GM21526 (cell line): ENCODE measurements around the gene FGF7.
"Not testable (repeated sequence)": the region's sequence is repeated elsewhere in the genome, so short reads cannot be mapped to it uniquely, and the experiment has no call there.

ENCODE experiments used
- ATAC-seq: cut with Tn5 transposase; IDR thresholded peaks from one replicate; pipeline ENCODE4 v1.9.1; 2021; ENCODE audit warnings: moderate library complexity; ENCODE audit not compliant: unreplicated experiment, low FRiP score

Gene FGF7

GRCh38 chr15:49423021-49423420 lies at the start of gene FGF7:
Gene FGF7 (plus strand): TSS chr15:49423242. CDS start chr15:49424298, 1,056 bp downstream.
- ATAC-seq, result no peak

- no peak for ATAC-seq
Observed at GRCh38 chr15:49379996-49380395, 43.0 kb upstream of the FGF7 start.

DNA sequence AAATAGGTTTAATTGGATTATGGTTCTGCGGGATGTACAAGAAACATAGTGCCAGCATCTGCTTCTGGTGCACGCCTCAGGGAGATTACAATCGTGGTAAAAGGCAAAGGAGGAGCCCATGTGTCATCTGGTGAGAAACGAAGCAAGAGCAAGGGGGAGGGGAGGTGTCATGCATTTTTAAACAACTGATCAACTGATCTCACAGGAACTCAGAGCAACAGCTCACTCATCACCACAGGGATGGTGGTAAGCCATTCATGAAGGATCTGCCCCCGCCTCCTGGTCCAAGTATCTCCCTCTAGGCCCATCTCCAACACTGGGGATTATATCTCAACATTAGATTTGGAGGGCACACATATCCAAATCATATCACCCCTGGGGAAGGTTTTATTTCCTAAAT lies 42.1 kb upstream of the FGF7 start:
- no peak for ATAC-seq

DNA sequence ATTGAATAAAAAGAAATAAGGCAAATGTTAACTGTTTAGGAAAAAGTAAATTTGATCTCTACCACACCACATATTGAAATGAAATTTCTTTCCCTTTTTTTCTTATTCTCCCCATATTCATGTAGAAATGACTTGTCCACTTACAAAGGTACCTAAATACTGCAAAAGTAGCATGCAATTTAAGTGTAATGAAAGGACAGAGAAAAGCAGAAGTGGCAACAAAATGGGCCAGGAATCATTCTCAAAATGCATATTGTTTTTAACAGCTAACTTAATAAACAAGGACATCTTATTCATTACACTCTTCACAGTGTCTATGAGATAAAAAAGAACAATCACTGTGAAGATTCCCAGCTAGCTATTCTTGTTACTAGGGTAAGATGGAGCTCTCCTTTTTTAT lies 40.6 kb upstream of the FGF7 start:
- ATAC-seq, result no peak

GRCh38 chr15:49383266-49383665 lies 39.8 kb upstream of the FGF7 start:
- no peak for ATAC-seq

GRCh38 chr15:49387471-49387870 lies 35.6 kb upstream of the FGF7 start:
- ATAC-seq, result no peak

- ATAC-seq, result not testable (repeated sequence)
Observed at GRCh38 chr15:49402515-49403296, 20.3 kb upstream of the FGF7 start.

DNA sequence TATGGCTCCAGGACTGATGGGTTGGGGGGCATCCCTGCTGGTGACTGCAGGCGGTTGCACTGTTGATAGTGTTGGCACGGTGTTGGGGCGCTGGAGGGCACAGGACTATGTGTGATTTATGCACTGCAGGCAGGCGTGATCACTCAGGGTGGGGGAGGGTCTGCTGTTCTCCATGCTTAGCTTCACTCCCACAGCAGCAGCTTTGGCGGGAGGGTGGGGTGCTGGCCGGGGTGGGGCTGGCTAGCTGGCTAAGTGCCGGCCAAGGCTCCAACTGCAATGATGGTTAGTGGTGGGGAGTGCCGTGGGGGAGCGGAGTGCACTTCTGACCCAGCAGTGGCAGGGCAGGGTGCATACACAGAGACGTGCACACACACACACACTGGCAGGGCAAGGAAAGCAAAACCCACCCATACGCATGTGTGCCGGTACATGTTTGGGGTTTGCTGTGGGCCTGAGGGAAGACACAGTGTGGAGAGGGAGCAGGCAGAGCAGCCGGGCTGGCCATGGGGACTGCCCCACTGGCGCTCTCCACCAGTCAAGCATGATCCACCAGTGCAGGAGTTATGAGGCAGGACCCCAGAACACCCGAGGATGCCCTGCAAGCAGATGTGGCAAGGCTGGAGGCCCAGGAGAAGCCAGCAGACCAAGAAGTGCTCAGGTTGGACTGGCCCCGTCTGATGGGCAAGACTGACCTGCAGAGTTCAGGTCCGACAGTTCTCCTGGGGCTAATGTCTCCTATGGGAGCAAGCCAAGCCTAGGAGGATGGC lies 16.5 kb upstream of the FGF7 start:
- no peak for ATAC-seq

- ATAC-seq, result no peak
Observed at GRCh38 chr15:49410641-49411040, 12.4 kb upstream of the FGF7 start.

DNA sequence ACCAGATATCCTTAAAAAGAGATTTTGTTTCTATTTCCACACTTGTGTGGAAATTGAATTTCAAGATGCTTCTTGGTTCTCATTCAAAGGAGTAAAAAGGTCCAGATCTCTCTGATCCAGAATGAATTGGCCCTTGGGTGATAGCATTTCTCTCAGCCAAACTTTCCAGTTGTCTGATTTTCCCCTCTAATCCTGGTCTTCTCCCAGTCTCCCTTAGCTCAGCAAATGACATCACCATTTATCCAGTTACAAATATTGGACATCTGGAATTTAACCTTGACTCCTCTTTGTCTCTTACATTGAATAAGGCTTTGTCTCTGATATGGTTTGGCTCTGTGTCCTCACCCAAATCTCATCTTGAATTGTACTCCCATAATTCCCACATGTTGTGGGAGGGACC lies 10.2 kb upstream of the FGF7 start:
- no peak for ATAC-seq

DNA sequence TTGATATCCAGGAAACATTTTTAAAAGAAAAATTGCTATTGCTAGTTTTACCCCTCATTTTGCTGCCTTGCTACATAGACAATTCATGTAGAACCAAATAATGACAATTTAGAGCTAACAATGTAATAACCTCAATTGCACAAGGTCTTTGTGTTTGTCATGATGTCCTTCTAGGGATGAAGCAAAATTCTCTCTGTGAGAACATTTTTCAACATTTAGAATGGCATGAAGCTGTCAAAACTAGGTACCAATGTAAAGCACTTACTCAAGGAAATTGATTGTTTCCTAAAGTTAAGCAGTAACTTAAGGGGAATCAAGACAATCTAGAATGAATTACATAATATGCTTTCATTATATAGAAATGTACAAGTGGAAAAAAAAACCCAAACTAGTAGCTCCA lies 7.9 kb upstream of the FGF7 start:
- no peak for ATAC-seq

- ATAC-seq, result no peak
Observed at GRCh38 chr15:49415638-49416037, 7.4 kb upstream of the FGF7 start.

- no peak for ATAC-seq
Observed at GRCh38 chr15:49418811-49419210, 4.2 kb upstream of the FGF7 start.

DNA sequence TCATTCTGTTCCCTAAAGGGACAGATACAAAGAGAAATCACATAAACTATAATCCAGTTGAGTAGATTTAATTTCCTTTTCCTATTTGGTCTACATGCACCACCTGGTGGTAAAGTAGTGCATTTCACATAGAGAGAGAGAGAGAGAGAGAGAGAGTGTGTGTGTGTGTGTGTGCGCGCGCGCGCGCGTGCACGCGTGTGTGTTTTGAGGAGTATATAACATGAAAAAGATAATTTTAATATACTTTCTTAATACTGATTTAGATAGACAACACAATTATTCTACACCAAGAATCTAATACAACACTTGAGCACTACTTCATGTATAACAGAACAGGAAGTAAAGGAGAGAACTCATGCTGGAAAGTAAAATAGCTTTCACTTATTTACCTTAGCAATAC lies 1.1 kb upstream of the FGF7 start:
- no peak for ATAC-seq

GRCh38 chr15:49423901-49424550 lies 984 bp downstream of the FGF7 start:
- ATAC-seq, result no peak

- no peak for ATAC-seq
Observed at GRCh38 chr15:49424954-49425353, 1.9 kb downstream of the FGF7 start.

- ATAC-seq, result no peak
Observed at GRCh38 chr15:49427372-49427771, 4.3 kb downstream of the FGF7 start.

DNA sequence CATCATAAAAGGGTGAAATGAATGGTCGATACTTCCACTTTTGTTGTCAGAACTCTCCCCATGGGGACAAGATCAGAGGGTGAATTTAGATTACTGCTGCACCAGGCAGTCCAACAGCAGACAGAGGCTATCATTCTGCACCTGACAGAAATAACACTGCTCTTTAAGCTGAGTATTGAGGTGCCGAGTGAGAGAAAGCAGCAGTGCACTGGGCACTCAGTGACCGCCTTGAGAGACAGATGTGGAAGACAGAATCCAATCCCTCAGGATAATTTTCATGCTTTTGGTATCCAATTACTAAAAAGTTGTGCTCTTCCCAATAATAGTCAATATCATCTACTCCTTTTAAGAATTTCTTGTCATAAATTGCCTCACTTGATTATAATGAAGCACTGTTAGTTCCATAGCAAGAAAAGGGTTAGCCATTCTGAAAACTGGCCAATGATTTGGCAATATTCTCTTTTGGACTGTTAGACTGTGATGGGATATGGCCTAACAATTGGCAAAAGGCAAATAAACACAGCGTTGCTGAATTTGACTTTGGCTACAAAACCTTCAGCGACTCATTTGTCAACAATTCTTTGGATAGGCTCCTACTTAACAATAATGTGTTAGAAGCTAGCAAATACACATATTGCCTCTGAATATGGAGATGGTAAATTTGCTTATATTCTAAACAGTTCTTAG lies 5.5 kb downstream of the FGF7 start:
- ATAC-seq, result no peak

- ATAC-seq, result no peak
Observed at GRCh38 chr15:49430046-49430445, 7.0 kb downstream of the FGF7 start.

- ATAC-seq, result no peak
Observed at GRCh38 chr15:49435174-49435573, 12.1 kb downstream of the FGF7 start.

- ATAC-seq, result no peak
Observed at GRCh38 chr15:49436751-49437150, 13.7 kb downstream of the FGF7 start.
